Measurements from ENCODE around the gene FBLN2.

- TF ChIP-seq, protein P1, sequence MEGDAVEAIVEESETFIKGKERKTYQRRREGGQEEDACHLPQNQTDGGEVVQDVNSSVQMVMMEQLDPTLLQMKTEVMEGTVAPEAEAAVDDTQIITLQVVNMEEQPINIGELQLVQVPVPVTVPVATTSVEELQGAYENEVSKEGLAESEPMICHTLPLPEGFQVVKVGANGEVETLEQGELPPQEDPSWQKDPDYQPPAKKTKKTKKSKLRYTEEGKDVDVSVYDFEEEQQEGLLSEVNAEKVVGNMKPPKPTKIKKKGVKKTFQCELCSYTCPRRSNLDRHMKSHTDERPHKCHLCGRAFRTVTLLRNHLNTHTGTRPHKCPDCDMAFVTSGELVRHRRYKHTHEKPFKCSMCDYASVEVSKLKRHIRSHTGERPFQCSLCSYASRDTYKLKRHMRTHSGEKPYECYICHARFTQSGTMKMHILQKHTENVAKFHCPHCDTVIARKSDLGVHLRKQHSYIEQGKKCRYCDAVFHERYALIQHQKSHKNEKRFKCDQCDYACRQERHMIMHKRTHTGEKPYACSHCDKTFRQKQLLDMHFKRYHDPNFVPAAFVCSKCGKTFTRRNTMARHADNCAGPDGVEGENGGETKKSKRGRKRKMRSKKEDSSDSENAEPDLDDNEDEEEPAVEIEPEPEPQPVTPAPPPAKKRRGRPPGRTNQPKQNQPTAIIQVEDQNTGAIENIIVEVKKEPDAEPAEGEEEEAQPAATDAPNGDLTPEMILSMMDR (IDR thresholded peaks at IDR 0.05; ENCODE audit: borderline replicate concordance, extremely low read depth, low read length, poor library complexity, severe bottlenecking), result no peak
- no peak for TF ChIP-seq EZH2 (IDR thresholded peaks at IDR 0.05; ENCODE audit: borderline replicate concordance, low read depth, low read length, severe bottlenecking)
These were observed 80.1 kb downstream of the FBLN2 start for GRCh38 chr3:13628841-13629551.
